GF-D8 (cell line): ENCODE results near the gene SHISA6.

Experiments
- DNase-seq: peaks from one replicate; lab custom pipeline; 2025; lab: John Stamatoyannopoulos, UW

SHISA6 gene

GRCh38 chr17:11538366-11538765, 297.4 kb downstream of the SHISA6 start:
- no peak for DNase-seq

GRCh38 chr17:11539637-11540036, 298.6 kb downstream of the SHISA6 start:
- DNase-seq: no peak

- no peak for DNase-seq
Measured at GRCh38 chr17:11545002-11545401, 304.0 kb downstream of the SHISA6 start.

- no peak for DNase-seq
Measured at GRCh38 chr17:11545696-11546095, 304.7 kb downstream of the SHISA6 start.

- DNase-seq: no peak
Measured at GRCh38 chr17:11547853-11548252, 306.8 kb downstream of the SHISA6 start.

- DNase-seq: no peak
Measured at GRCh38 chr17:11548398-11548797, 307.4 kb downstream of the SHISA6 start.

- DNase-seq: no peak
Measured at GRCh38 chr17:11550431-11550830, 309.4 kb downstream of the SHISA6 start.

GRCh38 chr17:11551442-11551841, 310.4 kb downstream of the SHISA6 start:
- DNase-seq: no peak

- DNase-seq: no peak
Measured at GRCh38 chr17:11553135-11553534, 312.1 kb downstream of the SHISA6 start.

GRCh38 chr17:11554042-11554441, 313.0 kb downstream of the SHISA6 start:
- DNase-seq: no peak

- no peak for DNase-seq
Measured at GRCh38 chr17:11554542-11554941, 313.5 kb downstream of the SHISA6 start.

GRCh38 chr17:11555530-11555929, 314.5 kb downstream of the SHISA6 start:
- no peak for DNase-seq

- DNase-seq: no peak
Measured at GRCh38 chr17:11557727-11558452, 316.9 kb downstream of the SHISA6 start.

- DNase-seq: no peak
Measured at GRCh38 chr17:11558681-11559234, 317.7 kb downstream of the SHISA6 start.

- no peak for DNase-seq
Measured at GRCh38 chr17:11559601-11560000, 318.6 kb downstream of the SHISA6 start.

GRCh38 chr17:11561281-11561680, 320.3 kb downstream of the SHISA6 start:
- no peak for DNase-seq

- DNase-seq: no peak
Measured at GRCh38 chr17:11561702-11562101, 320.7 kb downstream of the SHISA6 start.

- no peak for DNase-seq
Measured at GRCh38 chr17:11564589-11565380, 323.8 kb downstream of the SHISA6 start.

GRCh38 chr17:11565591-11565990, 324.6 kb downstream of the SHISA6 start:
- DNase-seq: no peak

- DNase-seq: no peak
Measured at GRCh38 chr17:11578998-11579397, 338.0 kb downstream of the SHISA6 start.

- DNase-seq: no peak
Measured at GRCh38 chr17:11580677-11581076, 339.7 kb downstream of the SHISA6 start.

GRCh38 chr17:11582217-11582616, 341.2 kb downstream of the SHISA6 start:
- DNase-seq: no peak

- no peak for DNase-seq
Measured at GRCh38 chr17:11583306-11583992, 342.4 kb downstream of the SHISA6 start.
